ENCODE data around the gene NELL1.

Gene NELL1

DNA sequence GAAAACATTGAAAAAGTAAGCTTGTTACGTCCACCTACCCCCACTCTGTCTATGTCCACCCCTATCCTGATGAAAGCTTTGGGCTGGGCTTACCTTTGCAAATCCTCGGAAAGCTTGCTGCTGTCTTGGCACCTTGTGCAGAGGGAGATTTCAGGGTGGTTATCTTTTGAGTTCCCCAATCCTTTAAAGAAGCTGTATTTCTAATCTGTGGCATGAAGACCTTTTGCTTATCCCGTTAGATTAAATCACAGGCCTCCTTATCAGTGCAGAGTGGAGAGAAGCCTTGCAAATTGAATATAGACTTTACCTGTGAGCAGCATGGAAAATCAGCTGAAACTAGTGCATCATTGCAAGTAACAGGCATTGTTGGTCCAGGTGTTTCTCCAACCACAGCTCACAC lies 942.9 kb downstream of the NELL1 start:
- Histone ChIP-seq H3K27me3 (ENCODE audit: control insufficient read depth, insufficient read depth, low read length) (no peaks in the 10 kb centered on the region), H3K79me2 (no peaks in the 10 kb centered on the region), H3K4me1 (no peaks in the 10 kb centered on the region), H3K27ac (no peak overlapping the region), H3K4me3 (ENCODE audit: low read depth, low read length) (no peak overlapping the region), H3K9me3 (ENCODE audit: control insufficient read depth, low read length) (no peaks in the 10 kb centered on the region), H2AFZ (no peak overlapping the region), H3K36me3 (ENCODE audit: control insufficient read depth, insufficient read depth, low read length) (no peaks in the 10 kb centered on the region), H3K9ac (no peak overlapping the region), H3K4me2 (ENCODE audit: low read length) (no peak overlapping the region)
- TF ChIP-seq, protein P1, sequence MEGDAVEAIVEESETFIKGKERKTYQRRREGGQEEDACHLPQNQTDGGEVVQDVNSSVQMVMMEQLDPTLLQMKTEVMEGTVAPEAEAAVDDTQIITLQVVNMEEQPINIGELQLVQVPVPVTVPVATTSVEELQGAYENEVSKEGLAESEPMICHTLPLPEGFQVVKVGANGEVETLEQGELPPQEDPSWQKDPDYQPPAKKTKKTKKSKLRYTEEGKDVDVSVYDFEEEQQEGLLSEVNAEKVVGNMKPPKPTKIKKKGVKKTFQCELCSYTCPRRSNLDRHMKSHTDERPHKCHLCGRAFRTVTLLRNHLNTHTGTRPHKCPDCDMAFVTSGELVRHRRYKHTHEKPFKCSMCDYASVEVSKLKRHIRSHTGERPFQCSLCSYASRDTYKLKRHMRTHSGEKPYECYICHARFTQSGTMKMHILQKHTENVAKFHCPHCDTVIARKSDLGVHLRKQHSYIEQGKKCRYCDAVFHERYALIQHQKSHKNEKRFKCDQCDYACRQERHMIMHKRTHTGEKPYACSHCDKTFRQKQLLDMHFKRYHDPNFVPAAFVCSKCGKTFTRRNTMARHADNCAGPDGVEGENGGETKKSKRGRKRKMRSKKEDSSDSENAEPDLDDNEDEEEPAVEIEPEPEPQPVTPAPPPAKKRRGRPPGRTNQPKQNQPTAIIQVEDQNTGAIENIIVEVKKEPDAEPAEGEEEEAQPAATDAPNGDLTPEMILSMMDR (IDR thresholded peaks at IDR 0.05): no peak

GRCh38 chr11:21614961-21615360 lies 945.6 kb downstream of the NELL1 start:
- no peaks in the 10 kb centered on the region for H3K79me2 ChIP-seq
- no peak overlapping the region for H3K4me2 ChIP-seq (ENCODE audit: low read length)
- no peak overlapping the region for H3K9ac ChIP-seq
- no peaks in the 10 kb centered on the region for H3K36me3 ChIP-seq (ENCODE audit: control insufficient read depth, insufficient read depth, low read length)
- H3K4me3 ChIP-seq (ENCODE audit: low read depth, low read length): no peak overlapping the region
- H3K9me3 ChIP-seq (ENCODE audit: control insufficient read depth, low read length): no peaks in the 10 kb centered on the region
- H3K27ac ChIP-seq: no peak overlapping the region
- H3K4me1 ChIP-seq: no peaks in the 10 kb centered on the region
- no peak overlapping the region for H2AFZ ChIP-seq
- no peaks in the 10 kb centered on the region for H3K27me3 ChIP-seq (ENCODE audit: control insufficient read depth, insufficient read depth, low read length)
- TF ChIP-seq, protein P1 (IDR thresholded peaks at IDR 0.05): no peak

- Histone ChIP-seq H3K27me3 (ENCODE audit: control insufficient read depth, insufficient read depth, low read length) (no peaks in the 10 kb centered on the region), H3K36me3 (ENCODE audit: control insufficient read depth, insufficient read depth, low read length) (no peaks in the 10 kb centered on the region), H3K9me3 (ENCODE audit: control insufficient read depth, low read length) (no peaks in the 10 kb centered on the region), H3K27ac (no peak overlapping the region), H3K4me2 (ENCODE audit: low read length) (no peak overlapping the region), H3K79me2 (no peaks in the 10 kb centered on the region), H3K9ac (no peak overlapping the region), H2AFZ (no peak overlapping the region), H3K4me1 (no peaks in the 10 kb centered on the region), H3K4me3 (ENCODE audit: low read depth, low read length) (no peak overlapping the region)
- TF ChIP-seq, protein P1 (IDR thresholded peaks at IDR 0.05): no peak
These were observed 946.6 kb downstream of the NELL1 start for GRCh38 chr11:21615955-21616371.

DNA sequence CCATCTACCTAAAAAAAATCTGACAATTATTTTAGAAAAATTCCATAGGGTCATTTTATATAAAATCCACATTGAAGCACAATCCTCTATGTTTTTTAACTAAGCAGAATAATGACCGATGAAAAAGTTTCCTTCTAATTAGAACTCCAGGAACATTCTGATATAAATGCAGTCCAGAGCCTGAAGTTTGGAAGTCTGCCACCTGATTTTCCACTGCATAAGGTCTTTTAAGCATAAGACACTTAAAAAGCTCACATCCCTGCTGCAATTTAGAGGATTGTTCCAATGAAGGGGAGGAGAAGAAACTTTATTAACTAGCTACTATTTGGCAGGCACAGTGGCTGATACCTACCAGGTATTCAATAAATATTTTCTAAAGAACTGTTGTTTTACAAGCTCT lies 953.2 kb downstream of the NELL1 start:
- H3K27me3 ChIP-seq (ENCODE audit: control insufficient read depth, insufficient read depth, low read length): no peaks in the 10 kb centered on the region
- no peaks in the 10 kb centered on the region for H3K9me3 ChIP-seq (ENCODE audit: control insufficient read depth, low read length)
- H3K9ac ChIP-seq: no peak overlapping the region
- H3K4me2 ChIP-seq (ENCODE audit: low read length): no peak overlapping the region
- H3K27ac ChIP-seq: no peak overlapping the region
- H2AFZ ChIP-seq: no peak overlapping the region
- no peaks in the 10 kb centered on the region for H3K79me2 ChIP-seq
- H3K4me1 ChIP-seq: no peaks in the 10 kb centered on the region
- no peaks in the 10 kb centered on the region for H3K36me3 ChIP-seq (ENCODE audit: control insufficient read depth, insufficient read depth, low read length)
- TF ChIP-seq, protein P1 (IDR thresholded peaks at IDR 0.05): no peak
- no peak overlapping the region for H3K4me3 ChIP-seq (ENCODE audit: low read depth, low read length)

DNA sequence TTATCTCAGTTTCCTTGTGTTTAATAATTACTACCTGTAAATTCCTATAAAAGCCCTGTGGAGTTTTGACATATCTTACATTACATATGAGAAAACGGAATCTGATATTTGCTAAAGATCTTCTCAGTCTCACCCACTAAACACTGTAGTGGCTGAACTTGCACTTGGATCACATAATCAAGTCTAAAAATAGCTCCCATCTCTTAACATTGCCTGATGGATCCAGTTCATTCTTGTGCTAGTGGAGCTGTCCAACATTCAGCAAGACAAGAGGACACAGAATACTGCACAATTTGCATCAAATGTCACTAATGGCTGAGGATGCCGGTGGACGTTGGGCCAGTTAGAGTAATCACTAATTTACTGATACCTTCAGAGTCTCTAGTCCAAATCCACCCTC lies 953.6 kb downstream of the NELL1 start:
- Histone ChIP-seq H2AFZ (no peak overlapping the region), H3K4me1 (no peaks in the 10 kb centered on the region), H3K9ac (no peak overlapping the region), H3K4me3 (ENCODE audit: low read depth, low read length) (no peak overlapping the region), H3K36me3 (ENCODE audit: control insufficient read depth, insufficient read depth, low read length) (no peaks in the 10 kb centered on the region), H3K9me3 (ENCODE audit: control insufficient read depth, low read length) (no peaks in the 10 kb centered on the region), H3K79me2 (no peaks in the 10 kb centered on the region), H3K27ac (no peak overlapping the region), H3K4me2 (ENCODE audit: low read length) (no peak overlapping the region), H3K27me3 (ENCODE audit: control insufficient read depth, insufficient read depth, low read length) (no peaks in the 10 kb centered on the region)
- TF ChIP-seq, protein P1 (IDR thresholded peaks at IDR 0.05): no peak
